Gastroesophageal sphincter (tissue), 4 donors: ENCODE measurements around the gene SLC9A8. TPM values are rescaled to one million over a fixed set of nuclear protein-coding genes. Genes with fewer than 3 reads are reported as not detected.

Source experiments
- ATAC-seq: fragments of 150-250 bp; one replicate; pipeline ENCODE4 v1.9.1; 2016; ENCODE audit warnings: mild to moderate bottlenecking, moderate library complexity
- H3K27ac ChIP-seq, 4 donors: fragments of 200-600 bp; sonication (generic) in 3 of 4; 1 replicate in 3 of 4; 2 replicates in 1 of 4; pipeline ENCODE4 v1.5.1; 2016 to 2019
- H3K27me3 ChIP-seq: fragments of 200-600 bp; sonication (generic); one replicate; pipeline ENCODE4 v1.5.1; 2019
- H3K36me3 ChIP-seq, 2 donors: fragments of 200-600 bp; sonication (generic); one replicate each; pipeline ENCODE4 v1.5.1; 2019; ENCODE audit warnings: control low read depth in 1 of 2
- H3K4me1 ChIP-seq, 3 donors: fragments of 200-600 bp; sonication (generic); 1 replicate in 2 of 3; 2 replicates in 1 of 3; pipeline ENCODE4 v1.5.1; 2016 to 2019; ENCODE audit warnings: control low read depth in 2 of 3
- H3K4me3 ChIP-seq, 2 donors: fragments of 200-600 bp; sonication (generic); one replicate each; pipeline ENCODE4 v1.5.1; 2019; ENCODE audit warnings: mild to moderate bottlenecking in 1 of 2, moderate library complexity in 1 of 2
- H3K9me3 ChIP-seq, 3 donors: fragments of 200-600 bp; sonication (generic); one replicate each; pipeline ENCODE4 v1.5.1; 2017 to 2019; ENCODE audit warnings: control low read depth in 2 of 3
- CTCF ChIP-seq, 4 experiments: fragments of 200-600 bp in 2 of 4; fragments of 450-650 bp in 2 of 4; sonication (generic) in 1 of 4; IDR thresholded peaks; one replicate each; pipeline ENCODE4 v1.5.1; 2017 to 2019; ENCODE audit warnings: antibody characterized with exemption in 4 of 4, mild to moderate bottlenecking in 2 of 4, moderate library complexity in 2 of 4
- EP300 ChIP-seq: sonication (generic); formaldehyde crosslinking; IDR thresholded peaks from one replicate; pipeline ENCODE4 v1.6.1; 2017; ENCODE audit warnings: antibody characterized with exemption, mild to moderate bottlenecking
- POLR2A ChIP-seq, 2 donors: fragments of 450-650 bp; IDR thresholded peaks; one replicate each; pipeline ENCODE4 v1.6.1; 2017; ENCODE audit warnings: antibody characterized with exemption in 2 of 2, mild to moderate bottlenecking in 2 of 2, moderate library complexity in 1 of 2
- POLR2AphosphoS5 ChIP-seq: sonication (generic); formaldehyde crosslinking; IDR thresholded peaks from one replicate; pipeline ENCODE4 v1.6.1; 2017; ENCODE audit warnings: antibody characterized with exemption
- WGBS, 2 donors: methylation state at CpG; one replicate each; pipeline ENCODE4 v1.1.5; 2018; ENCODE audit warnings: low coverage in 1 of 2; 5-methylcytosine and 5-hydroxymethylcytosine counted together
- total RNA-seq, 4 donors: library from RNA; depleted of rRNA; stranded (reverse); fragments of >200 nt; gene quantifications; one replicate each; pipeline ENCODE4 v1.1.0, GENCODE V29; 2016

SLC9A8 gene
- total RNA-seq, 4 donors from 2014 or later: 4.7 to 9.3 (median 7.5) TPM

- Histone ChIP-seq H3K27me3 (no peaks in the 10 kb centered on the region), H3K9me3 (no peaks in the 10 kb centered on the region), H3K36me3 (no peaks in the 10 kb centered on the region), H3K4me1 (no peaks in the 10 kb centered on the region), H3K4me3 (no peak overlapping the region), H3K27ac (no peak overlapping the region)
- 85 to 96% methylated on average over 4 to 9 of the region's 9 CpGs for WGBS, 2 donors
- no peak for ATAC-seq
- TF ChIP-seq EP300: no peak
- no peak for TF ChIP-seq POLR2AphosphoS5
- TF ChIP-seq POLR2A (IDR thresholded peaks at IDR 0.05): no peak
- TF ChIP-seq CTCF (IDR thresholded peaks at IDR 0.05): no peak
Measured at GRCh38 chr20:49787371-49788357, 25.0 kb upstream of the SLC9A8 start.

GRCh38 chr20:49790077-49790798, 22.4 kb upstream of the SLC9A8 start:
- Histone ChIP-seq H3K4me1 (no peaks in the 10 kb centered on the region), H3K9me3 (no peaks in the 10 kb centered on the region), H3K27ac (peak overlapping the region in 1 of 4 donors; percentile 42), H3K27me3 (no peaks in the 10 kb centered on the region), H3K36me3 (no peaks in the 10 kb centered on the region), H3K4me3 (no peak overlapping the region)
- no peak for TF ChIP-seq CTCF (IDR thresholded peaks at IDR 0.05)
- no peak for TF ChIP-seq EP300
- no peak for TF ChIP-seq POLR2AphosphoS5
- 41 to 51% methylated on average over 8 to 9 of the region's 9 CpGs for WGBS, 2 donors
- peak; percentile 25 for ATAC-seq

GRCh38 chr20:49791165-49791564, 21.5 kb upstream of the SLC9A8 start:
- Histone ChIP-seq H3K9me3 (no peaks in the 10 kb centered on the region), H3K4me1 (no peaks in the 10 kb centered on the region), H3K4me3 (no peak overlapping the region), H3K27ac (peak overlapping the region in 1 of 4 donors; percentile 42), H3K27me3 (no peaks in the 10 kb centered on the region), H3K36me3 (no peaks in the 10 kb centered on the region)
- ATAC-seq: no peak
- 80% methylated on average over 1 of the region's 2 CpGs; no CpG with 5 or more reads in 1 of the 2 donors for WGBS, 2 donors
- TF ChIP-seq CTCF (IDR thresholded peaks at IDR 0.05) (no peak), EP300 (no peak), POLR2AphosphoS5 (no peak), POLR2A (IDR thresholded peaks at IDR 0.05) (no peak)

GRCh38 chr20:49792006-49792405, 20.6 kb upstream of the SLC9A8 start:
- H3K27me3 ChIP-seq: no peaks in the 10 kb centered on the region
- no peak for ATAC-seq
- H3K4me3 ChIP-seq: no peak overlapping the region
- 88 to 100% methylated on average over 1 of the region's 1 CpG for WGBS, 2 donors
- no peaks in the 10 kb centered on the region for H3K9me3 ChIP-seq
- H3K4me1 ChIP-seq: no peaks in the 10 kb centered on the region
- H3K27ac ChIP-seq: no peak overlapping the region
- H3K36me3 ChIP-seq: no peaks in the 10 kb centered on the region
- TF ChIP-seq CTCF (IDR thresholded peaks at IDR 0.05): no peak
- no peak for TF ChIP-seq POLR2AphosphoS5
- no peak for TF ChIP-seq POLR2A (IDR thresholded peaks at IDR 0.05)
- TF ChIP-seq EP300: no peak
